PC-9 (cell line): Measurements from ENCODE around the gene LCE1D. TPM values are rescaled to one million over a fixed set of nuclear protein-coding genes. Genes with fewer than 3 reads are reported as not detected.

Experiments
- BruUV-seq: library from RNA; stranded (reverse); fragments of 400-500 nt; replicated peaks from 2 replicates; lab custom pipeline; 2021; lab: Mats Ljungman, UMichigan
- CTCF ChIA-PET: fragments of 300-600 bp; sonication (Branson Sonifier 250); formaldehyde crosslinking; loops from one replicate; lab custom pipeline; 2022; ENCODE audit warnings: antibody characterized with exemption; lab: Charles Lee
- POLR2A ChIA-PET: fragments of 300-600 bp; sonication (Branson Sonifier 250); formaldehyde crosslinking; loops from one replicate; lab custom pipeline; 2022; ENCODE audit warnings: antibody characterized with exemption; ENCODE audit not compliant: unreplicated experiment; lab: Charles Lee
- DNase-seq, 2 experiments: peaks; one replicate each; pipeline versions ENCODE4 v3.0.0 to v3.0.0-alpha.2; 2015 to 2022; ENCODE audit warnings: mixed read lengths in 1 of 2
- H2AFZ ChIP-seq: fragments of 200-600 bp; sonication (generic); 2 replicates; pipeline ENCODE4 v1.8.1; 2017; ENCODE audit warnings: antibody characterized with exemption
- H3F3A ChIP-seq: fragments of 200-600 bp; sonication (generic); 2 replicates; pipeline ENCODE4 v1.8.1; 2017; ENCODE audit warnings: antibody characterized with exemption, mild to moderate bottlenecking, low read depth; ENCODE audit not compliant: insufficient read depth
- H3K27ac ChIP-seq: fragments of 200-600 bp; sonication (generic); 2 replicates; pipeline ENCODE4 v1.6.1; 2016; ENCODE audit warnings: mixed run types
- H3K27me3 ChIP-seq: fragments of 200-600 bp; sonication (generic); 2 replicates; pipeline ENCODE4 v1.6.1; 2016; ENCODE audit warnings: low read depth, mixed run types; ENCODE audit not compliant: insufficient read depth
- H3K36me3 ChIP-seq: fragments of 200-600 bp; sonication (generic); 2 replicates; pipeline ENCODE4 v1.6.1; 2016; ENCODE audit warnings: low read depth, mixed run types
- H3K4me1 ChIP-seq: fragments of 200-600 bp; sonication (generic); replicated peaks from 2 replicates; pipeline ENCODE4 v1.6.1; 2016; ENCODE audit warnings: mixed run types; ENCODE audit not compliant: insufficient read depth
- H3K4me2 ChIP-seq: fragments of 200-600 bp; sonication (generic); 2 replicates; pipeline ENCODE4 v1.6.1; 2017; ENCODE audit warnings: mixed run types
- H3K4me3 ChIP-seq: fragments of 200-600 bp; sonication (generic); 2 replicates; pipeline ENCODE4 v1.6.1; 2016; ENCODE audit warnings: mixed run types
- H3K79me2 ChIP-seq: fragments of 200-600 bp; sonication (generic); 2 replicates; pipeline ENCODE4 v1.6.1; 2017; ENCODE audit warnings: low read depth, mixed run types
- H3K9me2 ChIP-seq: fragments of 200-600 bp; sonication (generic); 2 replicates; pipeline ENCODE4 v1.8.1; 2017; ENCODE audit warnings: mild to moderate bottlenecking; ENCODE audit not compliant: insufficient read depth
- H3K9me3 ChIP-seq: fragments of 200-600 bp; sonication (generic); 2 replicates; pipeline ENCODE4 v1.8.1; 2016; ENCODE audit warnings: low read depth; ENCODE audit not compliant: insufficient read depth
- H4K20me1 ChIP-seq: fragments of 200-600 bp; sonication (generic); 2 replicates; pipeline ENCODE4 v1.8.1; 2017; ENCODE audit not compliant: insufficient read depth
- EZH2 ChIP-seq: fragments of 200-600 bp; sonication (generic); IDR thresholded peaks from 2 replicates; pipeline ENCODE4 v1.8.0; 2017; ENCODE audit warnings: antibody characterized with exemption, low read depth
- intact Hi-C: fragments of 100-400 bp; cut with micrococcal nuclease; formaldehyde crosslinking; loops from one replicate; pipeline ENCODE4 v1.10.0; 2022; ENCODE audit not compliant: unreplicated experiment
- total RNA-seq: library from RNA; stranded (reverse); gene quantifications from 2 replicates; pipeline ENCODE4 v1.2.3, GENCODE V29; 2021
- TF ChIP-seq, protein P1 (sequence below): fragments of 200-600 bp; sonication (generic); conservative IDR thresholded peaks from 2 replicates; pipeline ENCODE4 v1.6.1; 2017; ENCODE audit warnings: mixed run types, antibody characterized with exemption, mild to moderate bottlenecking, moderate library complexity

Gene LCE1D
- total RNA-seq, 1 experiment from 2014 or later = not detected

DNA sequence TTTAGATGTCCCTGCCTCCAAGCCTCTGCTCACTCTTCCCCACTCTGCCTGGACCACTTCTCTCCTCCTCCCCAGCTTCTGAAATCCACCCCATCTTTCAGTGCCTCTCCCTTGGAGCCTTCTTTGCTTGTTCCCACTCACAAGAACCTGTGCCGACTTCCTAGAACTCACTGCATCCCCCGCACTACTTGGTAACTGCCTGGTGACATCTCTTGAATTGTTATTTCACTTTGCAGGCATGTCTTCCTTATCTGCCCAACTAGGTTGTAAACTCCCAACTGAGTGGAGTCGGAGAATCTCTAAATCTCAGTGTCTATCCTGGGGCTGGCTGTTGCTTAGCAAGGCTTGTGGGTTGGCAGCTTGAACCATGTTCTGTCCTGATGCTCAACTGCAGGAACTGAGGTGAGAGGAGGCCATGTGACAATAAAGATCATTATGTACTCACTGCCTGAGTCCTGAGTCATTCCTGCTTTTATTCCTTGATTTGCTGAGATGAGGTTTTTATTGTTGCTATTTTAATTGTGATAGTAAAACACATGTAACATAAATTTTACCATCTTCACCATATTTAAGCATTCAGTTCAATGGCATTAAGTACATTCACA, 34.8 kb upstream of the LCE1D start:
- Histone ChIP-seq H3K27me3 (peaks cover 34% of the 10 kb centered on the region), H3K9me2 (no peaks in the 10 kb centered on the region), H3K36me3 (no peaks in the 10 kb centered on the region), H3K4me3 (no peak overlapping the region), H3K9me3 (no peaks in the 10 kb centered on the region), H3K27ac (no peak overlapping the region), H3K4me1 (no peaks in the 10 kb centered on the region), H2AFZ (no peak overlapping the region), H3K79me2 (no peaks in the 10 kb centered on the region), H4K20me1 (no peaks in the 10 kb centered on the region), H3K4me2 (no peak overlapping the region), H3F3A (no peaks in the 10 kb centered on the region)
- ChIA-PET CTCF (no interaction called here), POLR2A (no interaction called here)
- no peak for TF ChIP-seq EZH2
- TF ChIP-seq, protein P1, sequence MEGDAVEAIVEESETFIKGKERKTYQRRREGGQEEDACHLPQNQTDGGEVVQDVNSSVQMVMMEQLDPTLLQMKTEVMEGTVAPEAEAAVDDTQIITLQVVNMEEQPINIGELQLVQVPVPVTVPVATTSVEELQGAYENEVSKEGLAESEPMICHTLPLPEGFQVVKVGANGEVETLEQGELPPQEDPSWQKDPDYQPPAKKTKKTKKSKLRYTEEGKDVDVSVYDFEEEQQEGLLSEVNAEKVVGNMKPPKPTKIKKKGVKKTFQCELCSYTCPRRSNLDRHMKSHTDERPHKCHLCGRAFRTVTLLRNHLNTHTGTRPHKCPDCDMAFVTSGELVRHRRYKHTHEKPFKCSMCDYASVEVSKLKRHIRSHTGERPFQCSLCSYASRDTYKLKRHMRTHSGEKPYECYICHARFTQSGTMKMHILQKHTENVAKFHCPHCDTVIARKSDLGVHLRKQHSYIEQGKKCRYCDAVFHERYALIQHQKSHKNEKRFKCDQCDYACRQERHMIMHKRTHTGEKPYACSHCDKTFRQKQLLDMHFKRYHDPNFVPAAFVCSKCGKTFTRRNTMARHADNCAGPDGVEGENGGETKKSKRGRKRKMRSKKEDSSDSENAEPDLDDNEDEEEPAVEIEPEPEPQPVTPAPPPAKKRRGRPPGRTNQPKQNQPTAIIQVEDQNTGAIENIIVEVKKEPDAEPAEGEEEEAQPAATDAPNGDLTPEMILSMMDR = no peak
- BruUV-seq = no TSS peak
- no peak for DNase-seq
- intact Hi-C loops = no loop called here

GRCh38 chr1:152768847-152769533, 27.5 kb upstream of the LCE1D start:
- H3K27ac ChIP-seq = no peak overlapping the region
- no peaks in the 10 kb centered on the region for H3K4me1 ChIP-seq
- no peaks in the 10 kb centered on the region for H4K20me1 ChIP-seq
- ChIA-PET CTCF (no interaction called here), POLR2A (no interaction called here)
- no peak for DNase-seq
- H3K4me2 ChIP-seq = no peak overlapping the region
- H3K27me3 ChIP-seq = no peaks in the 10 kb centered on the region
- H2AFZ ChIP-seq = no peak overlapping the region
- H3F3A ChIP-seq = no peaks in the 10 kb centered on the region
- no peaks in the 10 kb centered on the region for H3K36me3 ChIP-seq
- BruUV-seq = no TSS peak
- intact Hi-C loops = no loop called here
- H3K9me2 ChIP-seq = no peaks in the 10 kb centered on the region
- H3K9me3 ChIP-seq = no peaks in the 10 kb centered on the region
- TF ChIP-seq EZH2 = no peak
- TF ChIP-seq, protein P1 = no peak
- no peak overlapping the region for H3K4me3 ChIP-seq
- H3K79me2 ChIP-seq = no peaks in the 10 kb centered on the region

GRCh38 chr1:152770411-152770810, 26.1 kb upstream of the LCE1D start:
- Histone ChIP-seq H3K27ac (no peak overlapping the region), H2AFZ (no peak overlapping the region), H3K4me2 (no peak overlapping the region), H3K79me2 (no peaks in the 10 kb centered on the region), H3K4me1 (no peaks in the 10 kb centered on the region), H3K9me2 (no peaks in the 10 kb centered on the region), H3K27me3 (peaks cover 9% of the 10 kb centered on the region; the same call in 1 of the 2 replicates), H3K9me3 (no peaks in the 10 kb centered on the region), H3K36me3 (no peaks in the 10 kb centered on the region), H3F3A (no peaks in the 10 kb centered on the region), H4K20me1 (no peaks in the 10 kb centered on the region), H3K4me3 (no peak overlapping the region)
- ChIA-PET POLR2A (no interaction called here), CTCF (no interaction called here)
- DNase-seq = no peak
- intact Hi-C loops = no loop called here
- no TSS peak for BruUV-seq
- no peak for TF ChIP-seq EZH2
- TF ChIP-seq, protein P1 = no peak
